GM19463 (cell line): ENCODE results near the gene RBM15B.
"Not testable (repeated sequence)": the region's sequence is repeated elsewhere in the genome, so short reads cannot be mapped to it uniquely, and the experiment has no call there.

Experiments
- ATAC-seq: cut with Tn5 transposase; IDR thresholded peaks from one replicate; pipeline ENCODE4 v1.9.1; 2021; ENCODE audit warnings: mild to moderate bottlenecking, moderate library complexity; ENCODE audit not compliant: unreplicated experiment

The RBM15B gene

GRCh38 chr3:51391075-51391565 lies at the start of gene RBM15B:
RBM15B (plus strand) TSS chr3:51391285; CDS start chr3:51391400, 115 bp downstream.
- peak; percentile 97 for ATAC-seq

- no peak for ATAC-seq
Observed at GRCh38 chr3:51343918-51344687, 47.0 kb upstream of the RBM15B start.

- ATAC-seq = no peak
Observed at GRCh38 chr3:51350751-51351150, 40.3 kb upstream of the RBM15B start.

GRCh38 chr3:51353131-51353530 lies 38.0 kb upstream of the RBM15B start:
- no peak for ATAC-seq

GRCh38 chr3:51353691-51354090 lies 37.4 kb upstream of the RBM15B start:
- ATAC-seq = no peak

- ATAC-seq = no peak
Observed at GRCh38 chr3:51354172-51354571, 36.9 kb upstream of the RBM15B start.

- no peak for ATAC-seq
Observed at GRCh38 chr3:51354731-51355615, 36.1 kb upstream of the RBM15B start.

GRCh38 chr3:51355891-51356578 lies 35.0 kb upstream of the RBM15B start:
- ATAC-seq = no peak

GRCh38 chr3:51357856-51358255 lies 33.2 kb upstream of the RBM15B start:
- ATAC-seq = no peak

- ATAC-seq = no peak
Observed at GRCh38 chr3:51358981-51359380, 32.1 kb upstream of the RBM15B start.

- ATAC-seq = no peak
Observed at GRCh38 chr3:51360806-51361205, 30.3 kb upstream of the RBM15B start.

GRCh38 chr3:51361746-51362145 lies 29.3 kb upstream of the RBM15B start:
- ATAC-seq = no peak

- ATAC-seq = no peak
Observed at GRCh38 chr3:51362476-51362875, 28.6 kb upstream of the RBM15B start.

GRCh38 chr3:51368276-51368675 lies 22.8 kb upstream of the RBM15B start:
- ATAC-seq = not testable (repeated sequence)

GRCh38 chr3:51371943-51372557 lies 19.0 kb upstream of the RBM15B start:
- ATAC-seq = no peak

GRCh38 chr3:51373658-51374421 lies 17.2 kb upstream of the RBM15B start:
- no peak for ATAC-seq

GRCh38 chr3:51374456-51374855 lies 16.6 kb upstream of the RBM15B start:
- ATAC-seq = no peak

- no peak for ATAC-seq
Observed at GRCh38 chr3:51375136-51375535, 15.9 kb upstream of the RBM15B start.

- no peak for ATAC-seq
Observed at GRCh38 chr3:51375571-51375970, 15.5 kb upstream of the RBM15B start.

- no peak for ATAC-seq
Observed at GRCh38 chr3:51378065-51378464, 13.0 kb upstream of the RBM15B start.
